GM19455 (cell line): ENCODE results near the gene PPP1R1C.
A peak's percentile ranks its signal among the peaks of the same experiment; 100 is the strongest.

Experiments
- ATAC-seq: cut with Tn5 transposase; IDR thresholded peaks from one replicate; pipeline ENCODE4 v1.9.1; 2021; ENCODE audit not compliant: unreplicated experiment

Gene PPP1R1C

GRCh38 chr2:181971032-181971431 lies 14.6 kb upstream of the PPP1R1C start:
- no peak for ATAC-seq

GRCh38 chr2:181972431-181973170 lies 13.1 kb upstream of the PPP1R1C start:
- ATAC-seq, result no peak

GRCh38 chr2:181973171-181973783 lies 12.4 kb upstream of the PPP1R1C start:
- no peak for ATAC-seq

- no peak for ATAC-seq
Observed at GRCh38 chr2:181977661-181978350, 7.8 kb upstream of the PPP1R1C start.

- no peak for ATAC-seq
Observed at GRCh38 chr2:181978351-181979150, 7.1 kb upstream of the PPP1R1C start.

GRCh38 chr2:181984060-181984459 lies 1.6 kb upstream of the PPP1R1C start:
- ATAC-seq, result no peak

- no peak for ATAC-seq
Observed at GRCh38 chr2:181984814-181985631, 630 bp upstream of the PPP1R1C start.

GRCh38 chr2:181988154-181988924 lies 2.7 kb downstream of the PPP1R1C start:
- no peak for ATAC-seq

GRCh38 chr2:181989099-181989498 lies 3.4 kb downstream of the PPP1R1C start:
- no peak for ATAC-seq

GRCh38 chr2:181991171-181991885 lies 5.7 kb downstream of the PPP1R1C start:
- ATAC-seq, result peak; percentile 91

GRCh38 chr2:181992776-181993175 lies 7.1 kb downstream of the PPP1R1C start:
- ATAC-seq, result peak; percentile 77

- ATAC-seq, result no peak
Observed at GRCh38 chr2:181995289-181995688, 9.6 kb downstream of the PPP1R1C start.

GRCh38 chr2:181998041-181998835 lies 12.6 kb downstream of the PPP1R1C start:
- ATAC-seq, result no peak

GRCh38 chr2:181998891-181999654 lies 13.4 kb downstream of the PPP1R1C start:
- no peak for ATAC-seq

GRCh38 chr2:181999911-182000310 lies 14.3 kb downstream of the PPP1R1C start:
- no peak for ATAC-seq

GRCh38 chr2:182004945-182005520 lies 19.4 kb downstream of the PPP1R1C start:
- ATAC-seq, result no peak
